ENCODE results near the gene EXOC6B.

EXOC6B gene

DNA sequence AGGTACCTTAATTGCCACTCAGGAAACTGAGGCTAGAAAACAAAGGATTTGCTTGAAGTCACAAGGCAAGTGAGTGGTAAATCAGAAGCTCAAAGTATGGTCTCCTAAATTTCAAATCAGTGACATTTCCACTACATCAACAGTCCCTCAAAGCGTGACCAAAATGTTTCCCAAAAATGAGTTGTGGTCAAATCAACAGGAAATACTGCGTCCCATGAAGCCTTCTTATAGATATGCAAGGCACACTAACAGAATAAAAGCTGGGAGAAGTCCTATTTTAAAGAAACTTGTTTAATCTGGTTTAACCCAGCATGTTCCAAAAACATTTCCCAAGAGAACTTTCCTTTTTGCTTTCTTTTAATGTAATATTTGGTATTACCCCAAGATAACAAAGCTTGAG lies 249.4 kb downstream of the EXOC6B start:
- no peaks in the 10 kb centered on the region for H4K20me1 ChIP-seq (ENCODE audit: insufficient read depth, low read length)
- TF ChIP-seq EZH2phosphoT487 (IDR thresholded peaks at IDR 0.05; ENCODE audit: low read depth) = no peak
- TF ChIP-seq, protein P1, sequence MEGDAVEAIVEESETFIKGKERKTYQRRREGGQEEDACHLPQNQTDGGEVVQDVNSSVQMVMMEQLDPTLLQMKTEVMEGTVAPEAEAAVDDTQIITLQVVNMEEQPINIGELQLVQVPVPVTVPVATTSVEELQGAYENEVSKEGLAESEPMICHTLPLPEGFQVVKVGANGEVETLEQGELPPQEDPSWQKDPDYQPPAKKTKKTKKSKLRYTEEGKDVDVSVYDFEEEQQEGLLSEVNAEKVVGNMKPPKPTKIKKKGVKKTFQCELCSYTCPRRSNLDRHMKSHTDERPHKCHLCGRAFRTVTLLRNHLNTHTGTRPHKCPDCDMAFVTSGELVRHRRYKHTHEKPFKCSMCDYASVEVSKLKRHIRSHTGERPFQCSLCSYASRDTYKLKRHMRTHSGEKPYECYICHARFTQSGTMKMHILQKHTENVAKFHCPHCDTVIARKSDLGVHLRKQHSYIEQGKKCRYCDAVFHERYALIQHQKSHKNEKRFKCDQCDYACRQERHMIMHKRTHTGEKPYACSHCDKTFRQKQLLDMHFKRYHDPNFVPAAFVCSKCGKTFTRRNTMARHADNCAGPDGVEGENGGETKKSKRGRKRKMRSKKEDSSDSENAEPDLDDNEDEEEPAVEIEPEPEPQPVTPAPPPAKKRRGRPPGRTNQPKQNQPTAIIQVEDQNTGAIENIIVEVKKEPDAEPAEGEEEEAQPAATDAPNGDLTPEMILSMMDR (IDR thresholded peaks at IDR 0.05; ENCODE audit: low read depth, low read length) = no peak
- no peak overlapping the region for H3K27ac ChIP-seq (ENCODE audit: low read length)
- H3K27me3 ChIP-seq (ENCODE audit: low read depth, low read length) = no peaks in the 10 kb centered on the region
- no peak overlapping the region for H3K4me3 ChIP-seq (ENCODE audit: low read length)
- no peak overlapping the region for H3K9ac ChIP-seq (ENCODE audit: low read length)
- no peak overlapping the region for H2AFZ ChIP-seq (ENCODE audit: low read depth, low read length)
- no peaks in the 10 kb centered on the region for H3K79me2 ChIP-seq (ENCODE audit: low read length)
- H3K36me3 ChIP-seq (replicated peaks; ENCODE audit: low read depth, low read length) = no peaks in the 10 kb centered on the region
- H3K9me3 ChIP-seq (ENCODE audit: insufficient read depth, low read length) = no peaks in the 10 kb centered on the region
- no peaks in the 10 kb centered on the region for H3K4me1 ChIP-seq (ENCODE audit: low read length)
- H3K4me2 ChIP-seq (ENCODE audit: low read length) = no peak overlapping the region

DNA sequence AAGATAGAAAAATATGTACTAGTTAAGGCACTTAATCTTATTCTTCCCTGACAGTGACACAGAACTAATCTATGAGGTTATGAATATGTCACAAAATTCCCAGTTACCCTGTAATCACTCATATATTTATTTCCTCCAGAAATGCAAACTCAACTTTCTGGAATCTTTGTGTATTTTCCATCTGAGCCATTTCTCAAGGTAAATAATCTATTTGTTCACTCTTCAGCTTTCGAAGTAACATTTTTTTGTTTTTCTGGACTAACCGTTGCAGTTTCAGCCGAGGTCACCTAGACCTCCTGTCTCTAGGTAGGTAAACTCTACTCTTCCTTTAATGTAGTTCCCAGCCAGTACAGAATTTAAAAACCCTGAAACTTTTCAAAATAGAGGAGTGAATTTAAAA lies 250.9 kb downstream of the EXOC6B start:
- H3K27ac ChIP-seq (ENCODE audit: low read length) = no peak overlapping the region
- TF ChIP-seq EZH2phosphoT487 (IDR thresholded peaks at IDR 0.05; ENCODE audit: low read depth) = no peak
- TF ChIP-seq, protein P1 (IDR thresholded peaks at IDR 0.05; ENCODE audit: low read depth, low read length) = no peak
- no peak overlapping the region for H3K4me2 ChIP-seq (ENCODE audit: low read length)
- no peaks in the 10 kb centered on the region for H3K9me3 ChIP-seq (ENCODE audit: insufficient read depth, low read length)
- H2AFZ ChIP-seq (ENCODE audit: low read depth, low read length) = no peak overlapping the region
- no peaks in the 10 kb centered on the region for H3K4me1 ChIP-seq (ENCODE audit: low read length)
- no peaks in the 10 kb centered on the region for H4K20me1 ChIP-seq (ENCODE audit: insufficient read depth, low read length)
- H3K9ac ChIP-seq (ENCODE audit: low read length) = no peak overlapping the region
- no peaks in the 10 kb centered on the region for H3K79me2 ChIP-seq (ENCODE audit: low read length)
- no peak overlapping the region for H3K4me3 ChIP-seq (ENCODE audit: low read length)
- no peaks in the 10 kb centered on the region for H3K27me3 ChIP-seq (ENCODE audit: low read depth, low read length)
- H3K36me3 ChIP-seq (replicated peaks; ENCODE audit: low read depth, low read length) = no peaks in the 10 kb centered on the region

DNA sequence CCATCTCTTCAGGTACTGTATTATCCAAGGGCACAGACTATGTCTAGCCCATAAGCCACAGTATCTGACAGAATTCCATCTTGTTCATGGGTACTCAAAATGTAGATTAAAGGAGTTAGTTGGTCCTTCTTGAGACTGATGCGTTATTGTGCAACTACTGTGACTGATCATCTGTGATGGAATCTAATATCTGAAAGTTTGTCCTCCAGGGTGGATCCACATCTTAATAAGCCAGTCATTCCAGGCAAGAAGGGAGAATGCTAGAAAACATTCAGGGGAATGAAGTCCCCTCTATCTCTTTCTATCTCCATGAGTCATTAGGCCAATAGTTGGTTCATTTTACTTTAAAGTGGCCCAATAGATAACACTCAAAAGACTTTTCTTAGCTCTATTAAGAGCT lies 252.6 kb downstream of the EXOC6B start:
- no peaks in the 10 kb centered on the region for H4K20me1 ChIP-seq (ENCODE audit: insufficient read depth, low read length)
- H3K27ac ChIP-seq (ENCODE audit: low read length) = no peak overlapping the region
- H3K4me1 ChIP-seq (ENCODE audit: low read length) = no peaks in the 10 kb centered on the region
- no peak overlapping the region for H3K4me3 ChIP-seq (ENCODE audit: low read length)
- no peaks in the 10 kb centered on the region for H3K79me2 ChIP-seq (ENCODE audit: low read length)
- no peak overlapping the region for H3K4me2 ChIP-seq (ENCODE audit: low read length)
- H3K36me3 ChIP-seq (replicated peaks; ENCODE audit: low read depth, low read length) = no peaks in the 10 kb centered on the region
- H3K9ac ChIP-seq (ENCODE audit: low read length) = no peak overlapping the region
- TF ChIP-seq EZH2phosphoT487 (IDR thresholded peaks at IDR 0.05; ENCODE audit: low read depth) = no peak
- TF ChIP-seq, protein P1 (IDR thresholded peaks at IDR 0.05; ENCODE audit: low read depth, low read length) = no peak
- H2AFZ ChIP-seq (ENCODE audit: low read depth, low read length) = no peak overlapping the region
- no peaks in the 10 kb centered on the region for H3K9me3 ChIP-seq (ENCODE audit: insufficient read depth, low read length)
- H3K27me3 ChIP-seq (ENCODE audit: low read depth, low read length) = no peaks in the 10 kb centered on the region

DNA sequence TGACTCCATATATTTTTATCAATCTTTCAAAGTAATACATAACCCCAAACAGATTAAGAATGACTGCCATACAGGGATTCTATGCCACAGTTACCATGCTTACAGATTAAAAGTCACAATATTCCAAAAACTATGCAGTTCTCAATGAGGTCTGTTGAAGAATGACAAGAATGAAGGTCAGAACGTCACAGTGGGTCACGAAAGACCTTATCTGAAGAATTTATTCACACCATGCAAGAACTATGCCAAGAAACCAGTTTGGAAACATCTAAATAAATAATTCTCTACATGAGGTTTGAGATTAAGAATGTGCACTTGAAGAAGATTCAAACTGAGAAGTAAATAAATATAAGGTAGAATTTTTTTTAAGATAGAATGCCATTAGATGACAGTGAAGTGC lies 253.3 kb downstream of the EXOC6B start:
- Histone ChIP-seq H3K79me2 (ENCODE audit: low read length) (no peaks in the 10 kb centered on the region), H3K9ac (ENCODE audit: low read length) (no peak overlapping the region), H3K4me2 (ENCODE audit: low read length) (no peak overlapping the region), H3K27ac (ENCODE audit: low read length) (no peak overlapping the region), H4K20me1 (ENCODE audit: insufficient read depth, low read length) (no peaks in the 10 kb centered on the region), H3K27me3 (ENCODE audit: low read depth, low read length) (no peaks in the 10 kb centered on the region), H2AFZ (ENCODE audit: low read depth, low read length) (no peak overlapping the region), H3K4me1 (ENCODE audit: low read length) (no peaks in the 10 kb centered on the region), H3K4me3 (ENCODE audit: low read length) (no peak overlapping the region), H3K9me3 (ENCODE audit: insufficient read depth, low read length) (no peaks in the 10 kb centered on the region), H3K36me3 (replicated peaks; ENCODE audit: low read depth, low read length) (no peaks in the 10 kb centered on the region)
- no peak for TF ChIP-seq EZH2phosphoT487 (IDR thresholded peaks at IDR 0.05; ENCODE audit: low read depth)

DNA sequence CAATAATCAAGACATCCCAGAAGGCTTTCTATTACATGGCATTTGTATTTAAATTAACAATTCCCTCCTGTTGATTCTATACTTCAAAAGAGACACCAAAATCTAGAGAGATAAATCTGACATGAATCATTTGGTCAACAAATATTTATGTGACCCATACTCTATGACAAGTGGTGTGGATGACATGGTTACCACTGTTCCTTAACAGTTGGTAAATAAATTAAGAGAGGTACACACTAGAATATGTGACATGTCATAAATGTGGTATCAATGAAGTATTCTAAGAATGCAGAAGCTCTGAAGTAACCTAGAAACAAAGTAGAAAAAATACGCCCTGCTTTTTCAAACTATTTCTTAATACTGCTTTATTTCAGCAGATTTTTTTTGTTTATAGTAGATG lies 255.4 kb downstream of the EXOC6B start:
- no peaks in the 10 kb centered on the region for H3K36me3 ChIP-seq (replicated peaks; ENCODE audit: low read depth, low read length)
- no peaks in the 10 kb centered on the region for H3K9me3 ChIP-seq (ENCODE audit: insufficient read depth, low read length)
- no peak for TF ChIP-seq EZH2phosphoT487 (IDR thresholded peaks at IDR 0.05; ENCODE audit: low read depth)
- TF ChIP-seq, protein P1 (IDR thresholded peaks at IDR 0.05; ENCODE audit: low read depth, low read length) = no peak
- no peaks in the 10 kb centered on the region for H3K27me3 ChIP-seq (ENCODE audit: low read depth, low read length)
- no peak overlapping the region for H3K27ac ChIP-seq (ENCODE audit: low read length)
- H3K79me2 ChIP-seq (ENCODE audit: low read length) = no peaks in the 10 kb centered on the region
- no peaks in the 10 kb centered on the region for H3K4me1 ChIP-seq (ENCODE audit: low read length)
- H3K9ac ChIP-seq (ENCODE audit: low read length) = no peak overlapping the region
- H2AFZ ChIP-seq (ENCODE audit: low read depth, low read length) = no peak overlapping the region
- no peaks in the 10 kb centered on the region for H4K20me1 ChIP-seq (ENCODE audit: insufficient read depth, low read length)
- H3K4me2 ChIP-seq (ENCODE audit: low read length) = no peak overlapping the region
- no peak overlapping the region for H3K4me3 ChIP-seq (ENCODE audit: low read length)
